GM18505 (cell line): Measurements from ENCODE around the gene MPRIP.
"Not testable (repeated sequence)": the region's sequence is repeated elsewhere in the genome, so short reads cannot be mapped to it uniquely, and the experiment has no call there.

Experiments
- ATAC-seq: cut with Tn5 transposase; IDR thresholded peaks from one replicate; pipeline ENCODE4 v1.9.1; 2021; ENCODE audit not compliant: unreplicated experiment
- POLR2A ChIP-seq: IDR thresholded peaks from 4 replicates; pipeline ENCODE4 v1.6.1; 2011; ENCODE audit warnings: borderline replicate concordance; ENCODE audit not compliant: insufficient read depth, insufficient read length; ENCODE audit errors: extremely low read depth

The MPRIP gene

DNA sequence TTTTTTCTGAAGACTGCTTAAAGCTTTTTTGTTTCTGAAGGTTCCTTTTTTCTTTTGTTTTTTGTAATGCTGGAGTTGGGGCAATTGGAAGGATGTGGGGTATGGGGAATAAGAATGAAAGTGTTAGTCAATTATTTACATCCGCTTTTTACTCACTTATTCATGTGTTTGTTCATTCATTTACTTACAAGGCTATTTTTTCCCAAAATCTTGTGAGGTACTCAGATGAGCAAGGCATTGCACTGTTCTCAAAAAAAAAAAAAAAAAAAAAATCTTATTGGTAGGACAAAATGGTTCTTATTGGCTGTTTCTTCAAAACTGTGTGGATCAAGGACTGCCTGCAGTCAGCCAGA is 108.2 kb downstream of the MPRIP start:
- TF ChIP-seq POLR2A: no peak
- no peak for ATAC-seq

DNA sequence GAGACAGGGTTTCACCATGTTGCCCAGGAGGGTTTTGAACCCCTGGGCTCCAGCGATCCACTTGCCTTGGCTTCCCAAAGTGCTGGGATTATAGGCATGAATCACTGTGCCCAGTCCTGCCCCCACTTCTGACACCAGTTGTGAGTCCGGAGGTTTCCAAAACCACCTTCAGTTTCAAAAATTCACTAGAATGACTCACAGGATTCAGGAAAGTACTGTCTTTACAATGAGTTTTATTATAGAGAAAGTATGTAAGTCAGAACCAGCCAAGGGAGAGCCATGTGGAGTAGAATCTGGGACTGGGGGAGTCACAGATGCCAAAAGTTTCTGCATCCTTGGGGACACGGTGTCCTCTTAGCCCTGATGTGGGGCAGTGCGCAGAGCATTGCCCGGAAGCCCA is 108.8 kb downstream of the MPRIP start:
- no peak for ATAC-seq
- TF ChIP-seq POLR2A: no peak

GRCh38 chr17:17151541-17151940 is 109.3 kb downstream of the MPRIP start:
- ATAC-seq: no peak
- no peak for TF ChIP-seq POLR2A

- ATAC-seq: no peak
- no peak for TF ChIP-seq POLR2A
These were observed 109.7 kb downstream of the MPRIP start for GRCh38 chr17:17151962-17152361.

DNA sequence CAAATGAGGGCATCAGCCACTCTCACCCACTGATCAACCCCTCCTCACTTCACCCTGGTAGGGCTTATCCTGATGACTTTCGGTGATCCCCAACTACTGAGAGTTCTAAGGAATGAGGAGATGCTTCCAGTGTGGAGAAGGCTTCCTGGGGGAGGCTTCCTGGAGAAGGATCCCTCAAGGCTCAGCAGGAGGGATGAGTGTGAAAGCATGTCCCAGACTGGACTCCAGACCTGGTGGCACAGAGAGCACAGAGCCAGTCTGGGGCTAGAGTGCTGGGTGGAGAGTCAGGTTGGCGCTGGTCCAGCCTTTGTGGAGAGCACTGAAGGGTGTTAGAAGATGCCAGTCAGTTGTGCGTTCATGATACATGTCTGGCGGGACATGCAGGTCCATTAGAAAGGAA is 110.1 kb downstream of the MPRIP start:
- ATAC-seq: no peak
- no peak for TF ChIP-seq POLR2A

DNA sequence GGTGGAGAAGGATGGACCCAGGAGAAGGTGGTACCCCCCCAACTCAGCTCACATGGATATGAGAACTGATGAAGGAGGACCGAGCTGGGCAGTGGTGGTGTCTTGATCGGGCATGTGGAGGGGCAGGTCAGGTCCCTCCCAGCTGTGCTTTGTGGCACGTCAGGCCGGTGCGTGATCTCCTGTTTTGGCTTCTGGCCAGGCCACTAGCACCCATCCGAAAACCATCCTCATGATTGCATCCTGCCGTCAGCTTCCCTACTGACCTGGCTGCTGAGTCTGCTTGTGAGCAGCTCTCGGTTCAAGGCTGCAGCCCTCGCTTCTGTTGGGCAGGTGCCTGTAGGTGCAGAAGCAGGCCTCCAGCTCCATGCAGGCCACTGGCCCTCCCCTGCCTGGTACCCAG is 110.8 kb downstream of the MPRIP start:
- no peak for TF ChIP-seq POLR2A
- no peak for ATAC-seq

GRCh38 chr17:17153709-17154108 is 111.5 kb downstream of the MPRIP start:
- TF ChIP-seq POLR2A: no peak
- no peak for ATAC-seq

GRCh38 chr17:17154556-17154955 is 112.3 kb downstream of the MPRIP start:
- no peak for ATAC-seq
- no peak for TF ChIP-seq POLR2A

DNA sequence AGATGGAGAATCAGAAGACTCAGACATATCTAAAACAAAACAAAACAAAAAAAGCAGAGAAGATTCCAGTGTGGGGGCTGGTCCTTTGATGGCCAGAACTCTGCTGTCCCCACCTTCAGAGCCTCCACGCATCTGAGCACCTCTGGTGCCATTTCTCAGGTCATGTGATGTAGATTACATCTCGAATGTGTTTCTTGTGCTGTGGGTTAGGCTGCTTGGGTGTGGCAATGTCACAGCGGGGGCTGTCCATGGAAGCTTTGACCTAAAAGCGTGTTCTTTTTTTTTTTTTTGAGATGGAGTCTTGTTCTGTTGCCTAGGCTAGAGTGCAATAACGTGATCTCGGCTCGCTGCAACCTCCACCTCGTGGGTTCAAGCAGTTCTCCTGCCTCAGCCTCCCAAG is 112.7 kb downstream of the MPRIP start:
- no peak for TF ChIP-seq POLR2A
- ATAC-seq: no peak

DNA sequence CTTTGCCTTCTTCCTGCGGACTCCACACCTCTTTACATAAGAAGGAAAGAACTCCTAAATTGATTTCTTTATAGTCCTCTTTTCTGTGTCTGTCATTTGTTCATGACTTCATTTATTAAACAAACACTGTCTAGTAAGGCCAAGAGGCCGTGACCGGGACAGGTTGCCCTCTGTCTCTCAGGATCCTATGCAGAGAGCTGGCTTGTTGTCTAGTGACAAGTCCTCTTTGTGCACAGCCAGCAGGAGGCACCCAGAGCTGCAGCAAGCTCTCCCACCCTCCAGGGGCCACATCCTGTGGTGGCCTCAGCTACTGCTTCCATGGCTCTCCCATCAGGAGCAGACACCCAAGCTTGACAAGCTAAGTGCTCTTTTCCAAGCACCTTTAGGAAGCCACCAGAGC is 113.3 kb downstream of the MPRIP start:
- ATAC-seq: no peak
- no peak for TF ChIP-seq POLR2A

DNA sequence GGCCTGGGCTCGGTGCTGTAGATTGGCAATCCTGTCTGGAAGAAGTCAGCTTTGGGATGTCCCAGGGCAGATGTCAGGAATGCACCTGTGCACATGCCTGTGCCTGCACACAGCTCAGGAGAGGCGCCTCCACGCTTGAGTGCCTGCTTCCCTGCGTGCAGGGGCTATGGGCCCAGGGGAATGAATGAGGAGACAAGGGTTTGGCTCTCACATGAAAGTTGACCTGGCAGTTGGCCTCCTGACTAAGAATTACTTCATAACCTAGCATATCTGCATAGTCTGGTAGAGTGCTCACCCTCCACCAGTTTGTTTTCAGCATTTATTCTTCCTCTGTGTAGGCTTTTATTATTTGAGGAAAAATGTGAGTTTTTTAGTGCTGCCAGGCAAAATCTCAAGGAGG is 113.8 kb downstream of the MPRIP start:
- TF ChIP-seq POLR2A: no peak
- ATAC-seq: no peak

- no peak for ATAC-seq
- no peak for TF ChIP-seq POLR2A
These were observed 114.3 kb downstream of the MPRIP start for GRCh38 chr17:17156511-17156910.

DNA sequence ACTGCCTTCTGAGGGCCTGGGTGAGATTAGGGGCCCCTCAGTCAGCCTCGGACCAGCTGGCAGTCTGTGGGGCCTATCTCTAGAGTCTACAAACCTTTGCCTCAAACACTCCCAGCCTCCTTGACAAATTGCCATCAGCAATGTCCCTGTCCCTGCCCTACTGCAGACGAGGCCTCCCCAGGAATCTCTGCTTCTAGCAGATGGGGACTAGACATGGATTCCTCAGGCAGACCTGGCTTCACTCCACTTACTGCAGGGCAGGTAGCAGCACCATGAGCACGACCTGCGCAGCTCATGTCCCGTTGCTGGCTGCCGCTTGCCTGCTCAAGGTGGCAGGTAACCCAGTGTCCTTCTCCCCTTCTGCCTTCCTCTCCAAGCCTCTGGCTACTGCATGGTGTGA is 114.8 kb downstream of the MPRIP start:
- no peak for ATAC-seq
- TF ChIP-seq POLR2A: no peak

DNA sequence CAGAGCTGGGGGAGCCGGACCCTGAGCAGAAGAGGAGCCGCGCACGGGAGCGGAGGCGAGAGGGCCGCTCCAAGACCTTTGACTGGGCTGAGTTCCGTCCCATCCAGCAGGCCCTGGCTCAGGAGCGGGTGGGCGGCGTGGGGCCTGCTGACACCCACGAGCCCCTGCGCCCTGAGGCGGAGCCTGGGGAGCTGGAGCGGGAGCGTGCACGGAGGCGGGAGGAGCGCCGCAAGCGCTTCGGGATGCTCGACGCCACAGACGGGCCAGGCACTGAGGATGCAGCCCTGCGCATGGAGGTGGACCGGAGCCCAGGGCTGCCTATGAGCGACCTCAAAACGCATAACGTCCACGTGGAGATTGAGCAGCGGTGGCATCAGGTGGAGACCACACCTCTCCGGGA is 116.2 kb downstream of the MPRIP start:
- not testable (repeated sequence) for ATAC-seq

- no peak for ATAC-seq
- TF ChIP-seq POLR2A: no peak
These were observed 117.3 kb downstream of the MPRIP start for GRCh38 chr17:17159571-17159970.
